CD4-positive, alpha-beta memory T cell (primary cell): Measurements from ENCODE around the gene GABPB2. TPM values are rescaled to one million over a fixed set of nuclear protein-coding genes. Genes with fewer than 3 reads are reported as not detected.
A peak's percentile ranks its signal among the peaks of the same experiment; 100 is the strongest.

Source experiments
- CTCF ChIA-PET: fragments of 350-600 bp; sonication (Branson Sonifier 250); formaldehyde crosslinking; loops from one replicate; lab custom pipeline; 2021; ENCODE audit warnings: inconsistent platforms; ENCODE audit not compliant: partially characterized antibody; lab: Charles Lee
- POLR2A ChIA-PET: fragments of 350-600 bp; sonication (Branson Sonifier 250); formaldehyde crosslinking; loops from one replicate; lab custom pipeline; 2021; ENCODE audit not compliant: partially characterized antibody; lab: Charles Lee
- DNase-seq, 5 donors: peaks; one replicate each; pipeline versions ENCODE4 v3.0.0 to v3.0.0-alpha.2; 2020 to 2022; ENCODE audit warnings: mixed read lengths in 1 of 5
- H3K27ac ChIP-seq: one replicate; pipeline ENCODE4 v1.7.0; 2013; ENCODE audit warnings: low read depth, low read length
- H3K27me3 ChIP-seq: 2 replicates; pipeline ENCODE4 v1.7.0; 2013; ENCODE audit warnings: mild to moderate bottlenecking, low read length, moderate library complexity; ENCODE audit not compliant: insufficient read depth
- H3K36me3 ChIP-seq: 2 replicates; pipeline ENCODE4 v1.7.0; 2013; ENCODE audit warnings: mild to moderate bottlenecking, low read length, moderate library complexity; ENCODE audit not compliant: insufficient read depth
- H3K4me1 ChIP-seq: 2 replicates; pipeline ENCODE4 v1.7.0; 2013; ENCODE audit warnings: mild to moderate bottlenecking, low read length, moderate library complexity; ENCODE audit not compliant: insufficient read depth
- H3K4me3 ChIP-seq, 2 donors: one replicate each; pipeline ENCODE4 v1.7.0; 2013; ENCODE audit warnings: low read length in 2 of 2, mild to moderate bottlenecking in 1 of 2
- H3K9me3 ChIP-seq, 2 donors: one replicate each; pipeline ENCODE4 v1.7.0; 2013; ENCODE audit warnings: low read length in 2 of 2, control low read depth in 1 of 2; ENCODE audit not compliant: control insufficient read depth in 1 of 2
- H3K27ac Mint-ChIP-seq, 7 donors: one replicate each; pipeline ENCODE4 v1.8.0; 2020 to 2021; ENCODE audit warnings: mixed read lengths in 7 of 7, mild to moderate bottlenecking in 6 of 7, inconsistent platforms in 3 of 7, moderate library complexity in 3 of 7
- H3K27me3 Mint-ChIP-seq, 2 donors: one replicate each; pipeline ENCODE4 v1.8.0; 2020 to 2021; ENCODE audit warnings: mixed read lengths in 2 of 2
- H3K36me3 Mint-ChIP-seq, 2 donors: one replicate each; pipeline ENCODE4 v1.8.0; 2020 to 2021; ENCODE audit warnings: mixed read lengths in 2 of 2, inconsistent platforms in 1 of 2, mild to moderate bottlenecking in 1 of 2
- H3K4me1 Mint-ChIP-seq, 4 donors: one replicate each; pipeline ENCODE4 v1.8.0; 2020 to 2021; ENCODE audit warnings: mixed read lengths in 4 of 4, mild to moderate bottlenecking in 1 of 4
- H3K4me3 Mint-ChIP-seq, 8 donors: one replicate each; pipeline ENCODE4 v1.8.0; 2020 to 2021; ENCODE audit warnings: mixed read lengths in 8 of 8, mild to moderate bottlenecking in 7 of 8, moderate library complexity in 6 of 8, inconsistent platforms in 3 of 8
- H3K9me3 Mint-ChIP-seq, 8 donors: one replicate each; pipeline ENCODE4 v1.8.0; 2020 to 2021; ENCODE audit warnings: mixed read lengths in 8 of 8, mild to moderate bottlenecking in 5 of 8, inconsistent platforms in 3 of 8, moderate library complexity in 1 of 8
- intact Hi-C: fragments of 100-400 bp; cut with micrococcal nuclease; formaldehyde crosslinking; loops from one replicate; pipeline ENCODE4 v1.15.1; 2023
- polyA plus RNA-seq, 2 donors: library from polyadenylated mRNA; unstranded; fragments of 300-500 nt; fragmentation: Illumina TruSeq; gene quantifications; one replicate each; pipeline ENCODE4 v1.2.3, GENCODE V29; 2021
- total RNA-seq, 2 experiments: library from RNA; stranded (reverse); gene quantifications; one replicate each; pipeline ENCODE4 v1.2.3, GENCODE V29; 2021

Gene GABPB2
- total RNA-seq (10 to 100 TPM; 36.8 to 42.8 TPM), polyA plus RNA-seq (10 to 100 TPM in 1 of 2 donors, 1 to 10 TPM in 1; 4.9 to 14.2 TPM)

DNA sequence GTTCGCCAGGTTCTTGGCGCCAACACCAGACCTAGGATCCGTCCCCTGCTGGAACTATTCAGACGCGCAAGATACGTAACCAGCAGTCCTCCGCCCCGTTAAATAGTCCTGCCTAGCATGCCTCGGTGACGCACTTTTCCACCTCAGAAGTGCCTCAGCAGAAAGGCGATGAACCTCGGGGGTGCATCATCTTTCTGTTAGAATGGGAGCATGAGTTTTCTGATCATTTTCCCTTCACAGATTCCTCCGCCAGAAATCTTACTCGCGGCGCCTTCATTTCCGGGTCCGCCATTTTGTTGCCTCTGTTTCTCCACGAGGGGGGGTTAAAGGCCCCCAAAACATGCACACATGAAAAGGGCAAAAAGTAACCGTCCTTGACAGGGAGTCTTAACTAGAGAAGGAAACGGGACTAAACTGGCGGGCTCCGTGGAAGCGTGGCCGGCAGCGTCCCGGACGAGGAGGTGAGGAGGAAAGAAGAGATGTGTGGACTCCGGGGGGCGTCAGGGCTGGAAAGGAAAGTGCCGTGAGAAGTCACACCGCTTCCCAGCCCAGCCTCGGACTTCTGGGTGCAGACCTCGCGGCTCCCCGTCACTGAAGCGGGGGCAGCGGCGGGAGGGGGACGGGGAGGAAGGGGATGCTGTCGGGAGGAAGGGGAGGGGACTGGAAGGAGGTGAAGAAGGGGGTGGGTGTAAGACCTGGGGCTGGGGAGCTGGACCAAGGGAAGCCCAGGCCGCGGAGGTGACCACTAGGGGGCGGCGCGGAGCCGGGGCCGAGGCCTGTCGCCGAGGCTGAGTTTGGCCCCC is at the start of gene GABPB2:
GABPB2 (plus strand) TSS at position 288 of the 803 bp plus-strand sequence. CDS start 17,429 bp downstream, outside the sequence.
- Histone ChIP-seq H3K27ac (peak within 1 kb of the TSS; percentile 97), H3K36me3 (no peaks in the 10 kb centered on the region), H3K27me3 (no peaks in the 10 kb centered on the region), H3K9me3 (no peaks in the 10 kb centered on the region), H3K4me3 (peak within 1 kb of the TSS; percentile 57 to 96), H3K4me1 (peaks cover 17% of the 10 kb centered on the region)
- intact Hi-C loops = loop anchor here (1.0 to 10.0 kb wide), 6 partner anchors 10 to 274 kb away; partner anchors contain the start of genes MLLT11, PRUNE1, RFX5 and TNFAIP8L2
- H3K4me1 Mint-ChIP-seq = peaks cover 13 to 34% (median 23%) of the 10 kb centered on the region in 4 donors
- no peaks in the 10 kb centered on the region for H3K27me3 Mint-ChIP-seq
- peaks cover 12 to 21% of the 10 kb centered on the region in 2 donors for H3K36me3 Mint-ChIP-seq
- ChIA-PET POLR2A (interaction anchor here (0.6 to 5.6 kb wide), 14 partner anchors 8 to 159 kb away, joined by 3 to 124 read pairs (median 4); partner anchors contain the start of genes C1orf56, CDC42SE1, LYSMD1 and MINDY1), CTCF (interaction anchor here (0.8 to 8.7 kb wide), 13 partner anchors 12 to 181 kb away, joined by 3 to 92 read pairs (median 4); partner anchors contain the start of genes CDC42SE1, MINDY1, MLLT11 and TNFAIP8L2)
- H3K4me3 Mint-ChIP-seq = peak within 1 kb of the TSS; percentile 95 to 100 (median 99)
- no peaks in the 10 kb centered on the region for H3K9me3 Mint-ChIP-seq
- DNase-seq = peak; percentile 87 to 96 (median 88)
- H3K27ac Mint-ChIP-seq = peak within 1 kb of the TSS; percentile 97 to 100 (median 100)

DNA sequence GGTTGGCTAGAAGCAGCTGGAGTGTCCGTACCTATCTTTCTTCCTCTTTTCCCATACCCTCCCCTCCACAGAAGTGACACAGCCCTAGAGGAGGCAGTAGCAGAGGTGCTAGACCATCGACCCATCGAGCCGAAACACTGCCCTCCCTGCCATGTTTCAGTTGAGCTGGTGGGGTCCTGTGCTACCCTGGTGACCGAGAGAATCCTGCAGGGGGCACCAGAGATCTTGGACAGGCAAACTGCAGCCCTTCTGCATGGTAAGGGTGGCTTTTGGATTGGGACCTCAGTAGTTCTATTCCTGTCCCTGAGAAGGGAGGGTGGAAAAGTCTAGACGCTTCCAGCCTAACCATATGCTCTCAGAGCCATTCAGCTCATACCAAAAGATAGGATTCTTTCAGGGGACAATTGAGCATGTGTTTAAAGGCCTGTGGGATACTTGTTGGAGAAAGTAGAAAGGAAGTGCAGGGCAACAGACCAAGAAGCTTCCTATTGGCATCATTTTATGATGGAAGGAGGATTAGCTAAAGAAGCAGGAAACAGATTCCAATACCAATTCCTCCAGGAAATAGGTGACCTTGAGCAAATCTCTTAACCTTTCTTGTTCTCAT is 45.9 kb upstream of the GABPB2 start:
- Histone ChIP-seq H3K27ac (no peak overlapping the region), H3K4me3 (no peak overlapping the region), H3K36me3 (peaks cover 16% of the 10 kb centered on the region), H3K27me3 (no peaks in the 10 kb centered on the region), H3K4me1 (peaks cover 7% of the 10 kb centered on the region), H3K9me3 (no peaks in the 10 kb centered on the region)
- Mint-ChIP-seq H3K4me1 (peaks cover 5 to 11% (median 6%) of the 10 kb centered on the region in 4 donors), H3K4me3 (peak overlapping the region in 5 of 8 donors; percentile 22 to 65 (median 54)), H3K9me3 (no peaks in the 10 kb centered on the region), H3K27ac (peak overlapping the region; percentile 41 to 86 (median 73)), H3K36me3 (peaks cover 35 to 44% of the 10 kb centered on the region in 2 donors), H3K27me3 (no peaks in the 10 kb centered on the region)
- intact Hi-C loops = loop anchor here (1.0 kb wide), 6 partner anchors 24 to 227 kb away; partner anchors contain the start of genes GABPB2, MLLT11 and TNFAIP8L2
- ChIA-PET CTCF (interaction anchor here (0.5 to 5.5 kb wide), 42 partner anchors 9 to 341 kb away, joined by 3 to 90 read pairs (median 6); partner anchors contain the start of genes C1orf56, CDC42SE1, GABPB2 and MINDY1), POLR2A (interaction anchor here (0.9 to 14.5 kb wide), 8 partner anchors 18 to 132 kb away, joined by 3 to 218 read pairs (median 7); partner anchors contain the start of genes C1orf56, CDC42SE1, GABPB2 and MINDY1)
- DNase-seq = peak; percentile 81 to 86 (median 85)

DNA sequence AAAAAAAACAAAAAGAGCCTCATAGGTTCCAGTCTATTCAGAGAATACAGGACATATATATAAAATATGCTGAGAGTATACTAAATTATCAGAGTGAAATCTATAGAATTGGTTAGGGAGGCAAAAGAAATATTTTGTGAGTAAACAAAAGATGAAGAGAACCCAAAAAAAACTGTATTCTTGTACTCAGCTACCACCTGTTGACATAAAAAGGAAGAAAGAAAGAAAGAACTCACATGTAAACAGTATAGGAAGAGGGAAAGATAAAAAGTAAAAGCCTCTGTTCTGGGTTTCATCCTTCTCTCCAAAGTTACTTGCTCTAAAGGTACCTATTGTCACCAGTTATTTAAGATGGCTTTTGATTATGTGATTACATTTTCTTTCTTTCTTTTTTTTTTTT is 44.1 kb upstream of the GABPB2 start:
- ChIA-PET POLR2A (interaction anchor here (0.7 to 14.5 kb wide), 4 partner anchors 27 to 73 kb away, joined by 3 to 218 read pairs (median 12); partner anchors contain the start of genes C1orf56, CDC42SE1, GABPB2 and MLLT11), CTCF (interaction anchor here (1.7 to 5.5 kb wide), 7 partner anchors 14 to 131 kb away, joined by 7 to 90 read pairs (median 44); partner anchors contain the start of genes C1orf56, CDC42SE1, GABPB2 and MLLT11)
- H3K27ac ChIP-seq = no peak overlapping the region
- no peak overlapping the region for H3K4me3 Mint-ChIP-seq
- H3K9me3 Mint-ChIP-seq = no peaks in the 10 kb centered on the region
- H3K36me3 ChIP-seq = peaks cover 24% of the 10 kb centered on the region
- no peak overlapping the region for H3K4me3 ChIP-seq
- no peaks in the 10 kb centered on the region for H3K9me3 ChIP-seq
- H3K27me3 ChIP-seq = no peaks in the 10 kb centered on the region
- H3K4me1 Mint-ChIP-seq = peaks cover 5 to 11% (median 6%) of the 10 kb centered on the region in 4 donors
- peaks cover 7% of the 10 kb centered on the region for H3K4me1 ChIP-seq
- H3K27me3 Mint-ChIP-seq = no peaks in the 10 kb centered on the region
- intact Hi-C loops = no loop called here
- H3K27ac Mint-ChIP-seq = no peak overlapping the region
- DNase-seq = no peak
- peaks cover 42 to 55% of the 10 kb centered on the region in 2 donors for H3K36me3 Mint-ChIP-seq

DNA sequence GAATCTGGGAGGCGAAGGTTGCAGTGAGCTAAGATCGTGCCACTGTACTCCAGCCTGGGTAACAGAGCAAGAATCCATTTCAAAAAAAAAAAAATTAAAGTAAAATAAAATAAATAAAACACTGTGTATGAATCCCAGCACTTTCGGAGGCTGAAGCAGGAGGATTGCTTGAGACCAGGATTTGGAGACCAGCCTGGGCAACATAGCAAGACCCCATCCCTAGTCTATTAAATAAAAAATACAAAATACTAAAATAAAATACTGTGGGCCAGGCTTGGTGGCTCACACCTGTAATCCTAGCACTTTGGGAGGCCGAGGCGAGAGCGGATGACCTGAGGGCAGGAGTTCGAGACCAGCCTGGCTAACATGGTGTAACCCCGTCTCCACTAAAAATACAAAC is 38.4 kb upstream of the GABPB2 start:
- Mint-ChIP-seq H3K4me1 (peaks cover 0 to 6% (median 6%) of the 10 kb centered on the region in 4 donors), H3K27me3 (no peaks in the 10 kb centered on the region), H3K36me3 (peaks cover 44 to 56% of the 10 kb centered on the region in 2 donors), H3K9me3 (no peaks in the 10 kb centered on the region), H3K4me3 (no peak overlapping the region), H3K27ac (no peak overlapping the region)
- Histone ChIP-seq H3K4me3 (no peak overlapping the region), H3K27me3 (no peaks in the 10 kb centered on the region), H3K9me3 (no peaks in the 10 kb centered on the region), H3K4me1 (no peaks in the 10 kb centered on the region), H3K36me3 (peaks cover 34% of the 10 kb centered on the region), H3K27ac (no peak overlapping the region)
- ChIA-PET CTCF (interaction anchor here (0.7 to 1.7 kb wide), 3 partner anchors 8 to 124 kb away, joined by 3 to 8 read pairs (median 6); partner anchors contain the start of gene TNFAIP8L2), POLR2A (interaction anchor here (0.6 to 14.5 kb wide), 2 partner anchors 21 to 99 kb away, joined by 3 to 218 read pairs; partner anchors contain the start of genes C1orf56, CDC42SE1 and MLLT11)
- DNase-seq = no peak
- intact Hi-C loops = no loop called here

DNA sequence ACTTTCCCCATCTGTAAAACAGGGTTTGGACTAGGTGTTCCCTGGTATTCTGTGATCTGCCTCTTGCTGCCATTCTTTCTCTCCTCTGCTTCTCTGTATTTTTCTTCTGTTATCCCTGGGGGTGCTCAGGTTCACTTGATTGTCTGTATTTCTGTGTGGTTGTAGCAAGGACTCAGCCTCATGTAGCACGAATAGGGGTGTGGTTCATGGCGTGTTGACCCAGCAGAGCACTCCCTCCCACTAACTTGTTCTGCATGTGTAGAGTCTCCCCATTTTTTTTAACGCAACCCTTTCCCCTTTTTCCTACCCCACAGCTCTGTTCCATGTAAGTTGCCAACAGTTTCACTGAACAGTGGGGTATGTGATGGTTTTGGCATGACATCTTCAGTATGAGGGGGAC is 35.4 kb upstream of the GABPB2 start:
- ChIA-PET POLR2A (interaction anchor here (14.5 kb wide), 1 partner anchor 18 kb away, joined by 218 read pairs; the partner anchor contains the start of genes C1orf56, CDC42SE1 and MLLT11), CTCF (interaction anchor here (1.5 kb wide), 1 partner anchor 36 kb away, joined by 4 read pairs; no protein-coding TSS in a partner anchor)
- H3K36me3 Mint-ChIP-seq = peaks cover 29 to 37% of the 10 kb centered on the region in 2 donors
- Histone ChIP-seq H3K36me3 (peaks cover 25% of the 10 kb centered on the region), H3K4me1 (no peaks in the 10 kb centered on the region), H3K4me3 (no peak overlapping the region), H3K9me3 (no peaks in the 10 kb centered on the region), H3K27ac (no peak overlapping the region), H3K27me3 (no peaks in the 10 kb centered on the region)
- DNase-seq = no peak
- no peaks in the 10 kb centered on the region for H3K27me3 Mint-ChIP-seq
- H3K27ac Mint-ChIP-seq = peak overlapping the region in 5 of 7 donors; percentile 19 to 86 (median 66)
- H3K4me3 Mint-ChIP-seq = no peak overlapping the region
- intact Hi-C loops = no loop called here
- H3K4me1 Mint-ChIP-seq = peaks cover 0 to 8% (median 6%) of the 10 kb centered on the region in 4 donors
- no peaks in the 10 kb centered on the region for H3K9me3 Mint-ChIP-seq

DNA sequence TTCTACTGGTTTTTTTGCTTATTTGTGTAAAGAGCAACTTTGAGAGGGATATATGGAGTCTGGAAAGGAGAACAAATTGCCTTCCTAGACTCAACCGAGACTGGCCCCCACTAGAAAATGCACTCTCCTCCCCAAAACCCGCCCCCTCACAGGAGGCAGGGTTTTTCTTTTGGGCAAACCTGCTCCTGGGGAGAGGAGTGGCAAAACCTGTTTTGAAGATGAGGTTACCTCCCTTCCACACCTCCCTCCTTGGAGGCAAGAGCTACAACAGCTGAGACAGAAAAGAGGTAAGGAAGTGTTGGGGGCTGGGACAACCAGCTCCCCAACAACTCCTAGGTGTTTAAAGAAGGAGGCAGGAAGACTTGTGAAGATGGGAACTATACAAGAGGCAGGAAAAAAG is 34.2 kb upstream of the GABPB2 start, which contains the start of gene BNIPL:
BNIPL (plus strand) TSS at position 231 of the 400 bp plus-strand sequence; CDS start at position 371, 140 bp downstream.
- no peak for DNase-seq
- Mint-ChIP-seq H3K4me1 (peaks cover 0 to 8% (median 6%) of the 10 kb centered on the region in 4 donors), H3K36me3 (peaks cover 24 to 27% of the 10 kb centered on the region in 2 donors), H3K27me3 (no peaks in the 10 kb centered on the region), H3K27ac (peak within 1 kb of the TSS in 6 of 7 donors; percentile 32 to 86 (median 72)), H3K4me3 (no peak within 1 kb of the TSS), H3K9me3 (no peaks in the 10 kb centered on the region)
- H3K27ac ChIP-seq = no peak within 1 kb of the TSS
- intact Hi-C loops = no loop called here
- ChIA-PET CTCF (interaction anchor here (0.7 kb wide), 1 partner anchor 10 kb away, joined by 3 read pairs; no protein-coding TSS in a partner anchor), POLR2A (interaction anchor here (1.0 to 2.3 kb wide), 5 partner anchors 9 to 22 kb away, joined by 3 to 7 read pairs (median 6); partner anchors contain the start of genes C1orf56 and CDC42SE1)
- no peaks in the 10 kb centered on the region for H3K4me1 ChIP-seq
- H3K36me3 ChIP-seq = peaks cover 18% of the 10 kb centered on the region
- no peak within 1 kb of the TSS for H3K4me3 ChIP-seq
- H3K27me3 ChIP-seq = no peaks in the 10 kb centered on the region
- H3K9me3 ChIP-seq = no peaks in the 10 kb centered on the region
